Heart right ventricle (tissue), 16 donors: ENCODE measurements around the gene SLX4IP. TPM values are rescaled to one million over a fixed set of nuclear protein-coding genes. Genes with fewer than 3 reads are reported as not detected.

Experiments
- ATAC-seq, 8 donors: fragments of 200-7000 bp; cut with Tn5 transposase; one replicate each; pipeline ENCODE4 v1.9.1; 2020; ENCODE audit warnings: mild to moderate bottlenecking in 8 of 8, moderate library complexity in 8 of 8, moderate number of reproducible peaks in 1 of 8
- DNase-seq, 2 donors: peaks; one replicate each; pipeline ENCODE4 v3.0.0-alpha.2; 2020
- H3K27ac ChIP-seq, 10 donors: fragments of 200-600 bp; sonication (generic) in 2 of 10; one replicate each; pipeline versions ENCODE4 v1.5.0 to v1.8.0; 2020 to 2022; ENCODE audit warnings: mild to moderate bottlenecking in 3 of 10
- H3K27me3 ChIP-seq, 7 donors: fragments of 200-600 bp; one replicate each; pipeline ENCODE4 v1.8.0; 2021 to 2022; ENCODE audit warnings: mild to moderate bottlenecking in 2 of 7
- H3K36me3 ChIP-seq, 9 donors: fragments of 200-600 bp; sonication (generic) in 1 of 9; one replicate each; pipeline versions ENCODE4 v1.5.0 to v1.8.0; 2020 to 2022; ENCODE audit warnings: mild to moderate bottlenecking in 2 of 9
- H3K4me1 ChIP-seq, 9 donors: fragments of 200-600 bp; sonication (generic) in 1 of 9; one replicate each; pipeline versions ENCODE4 v1.5.0 to v1.8.0; 2020 to 2022; ENCODE audit warnings: mild to moderate bottlenecking in 4 of 9
- H3K4me3 ChIP-seq, 10 donors: fragments of 200-600 bp; sonication (generic) in 2 of 10; one replicate each; pipeline versions ENCODE4 v1.5.0 to v1.8.0; 2020 to 2022; ENCODE audit warnings: mild to moderate bottlenecking in 7 of 10, moderate library complexity in 2 of 10
- H3K9me3 ChIP-seq, 11 donors: fragments of 200-600 bp in 10 of 11; sonication (generic) in 2 of 11; one replicate each; pipeline versions ENCODE4 v1.5.0 to v1.8.0; 2013 to 2022; ENCODE audit warnings: mild to moderate bottlenecking in 2 of 11, control low read depth in 1 of 11, moderate library complexity in 1 of 11
- WGBS, 2 donors: extraction: QIAGEN DNeasy Blood & Tissue Kit; methylation state at CpG; one replicate each; pipeline ENCODE4 v1.1.7; 2013; ENCODE audit warnings: inconsistent platforms in 1 of 2; 5-methylcytosine and 5-hydroxymethylcytosine counted together
- intact Hi-C, 10 donors: fragments of 100-400 bp; cut with DNase I; formaldehyde crosslinking; loops; one replicate each; pipeline versions ENCODE4 v1.11.1 to v1.14.2; 2022
- polyA plus RNA-seq, 2 donors: library from polyadenylated mRNA; stranded (reverse); fragments of 200-250 nt; gene quantifications; one replicate each; pipeline ENCODE4 v1.2.3, GENCODE V29; 2013
- total RNA-seq, 10 donors: library from RNA; stranded (reverse); fragmentation: NEBNext Ultra II Directional in 3 of 10; extraction: Animal tissue kit (Norgen Biotek cat#: 25700) in 3 of 10; gene quantifications; one replicate each; pipeline versions ENCODE4 v1.2.1 to v1.2.4, GENCODE V29; 2021 to 2023
- TF ChIP-seq, protein P1 (sequence below), 9 donors: fragments of 200-600 bp; sonication (generic) in 2 of 9; IDR thresholded peaks; one replicate each; pipeline versions ENCODE4 v1.5.0 to v1.8.0; 2021 to 2022; ENCODE audit warnings: antibody characterized with exemption in 9 of 9, mild to moderate bottlenecking in 5 of 9, moderate library complexity in 1 of 9
- donor health status: Arrhythmogenic right ventricular cardiomyopathy.
- donor health status: ischemic (EF 13 %, LVEDD 7.1; RV severe dilation, severe dysfunction).
- donor health status: healthy with polysubstance abuse.
- donor health status: DM: no; HTN: yes; CAD: no.
- donor health status: DM: no; HTN: no; CAD: no.
- donor health status: ischemic (EF 25% LVEDD 6.9; RV normal size, moderate dysfunction).
- donor health status: ischemic (EF 25% LVEDD 5.7; RV mildly dilated, moderate dysfunction).
- donor health status: healthy.
- donor health status: DM: yes; HTN: yes; CAD: no.
- donor health status: Ischemic cardiomyopathy.
- donor health status: ischemic (EF 35%, LVEDD 5.7; RV mildly dilated, moderate dysfunction).
- donor health status: nonischemic (EF 11% LVEDD 7.7; RV severe dilation, severe dysfunction).
- donor health status: DM: yes; HTN: yes; CAD: no.
- donor health status: PGD.
- donor health status: ischemic (EF 29% LVEDD 5.4; RV normal size, mild dysfunction).
- donor health status: nonischemic (EF 23%, LVEDD 6.1; RV moderate dilation, normal function).

The SLX4IP gene
- total and polyA plus RNA-seq, 12 donors: 0.71 to 3.1 (median 2.6) TPM

DNA sequence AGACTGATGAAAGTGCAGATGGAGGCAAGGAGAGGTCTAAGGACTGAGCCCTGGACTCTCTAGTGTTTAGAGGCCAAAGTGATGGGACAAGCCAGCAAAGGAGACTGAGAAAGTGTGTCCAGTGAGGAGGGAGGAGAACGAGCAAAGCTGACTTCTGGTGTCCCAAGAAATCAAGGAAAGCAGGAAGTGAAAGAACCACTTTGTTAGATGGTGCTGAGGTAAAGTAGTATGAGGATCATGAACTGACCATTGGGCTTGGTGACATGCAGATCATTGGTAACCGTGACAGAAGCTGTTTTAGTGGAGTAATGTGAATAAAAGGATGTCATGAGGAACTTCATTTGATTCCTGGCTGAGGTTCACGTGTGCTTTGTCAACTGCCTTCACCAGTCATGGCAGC, 108.4 kb downstream of the SLX4IP start:
- H3K4me3 ChIP-seq: no peak overlapping the region
- H3K27ac ChIP-seq: no peak overlapping the region
- TF ChIP-seq, protein P1, sequence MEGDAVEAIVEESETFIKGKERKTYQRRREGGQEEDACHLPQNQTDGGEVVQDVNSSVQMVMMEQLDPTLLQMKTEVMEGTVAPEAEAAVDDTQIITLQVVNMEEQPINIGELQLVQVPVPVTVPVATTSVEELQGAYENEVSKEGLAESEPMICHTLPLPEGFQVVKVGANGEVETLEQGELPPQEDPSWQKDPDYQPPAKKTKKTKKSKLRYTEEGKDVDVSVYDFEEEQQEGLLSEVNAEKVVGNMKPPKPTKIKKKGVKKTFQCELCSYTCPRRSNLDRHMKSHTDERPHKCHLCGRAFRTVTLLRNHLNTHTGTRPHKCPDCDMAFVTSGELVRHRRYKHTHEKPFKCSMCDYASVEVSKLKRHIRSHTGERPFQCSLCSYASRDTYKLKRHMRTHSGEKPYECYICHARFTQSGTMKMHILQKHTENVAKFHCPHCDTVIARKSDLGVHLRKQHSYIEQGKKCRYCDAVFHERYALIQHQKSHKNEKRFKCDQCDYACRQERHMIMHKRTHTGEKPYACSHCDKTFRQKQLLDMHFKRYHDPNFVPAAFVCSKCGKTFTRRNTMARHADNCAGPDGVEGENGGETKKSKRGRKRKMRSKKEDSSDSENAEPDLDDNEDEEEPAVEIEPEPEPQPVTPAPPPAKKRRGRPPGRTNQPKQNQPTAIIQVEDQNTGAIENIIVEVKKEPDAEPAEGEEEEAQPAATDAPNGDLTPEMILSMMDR (IDR thresholded peaks at IDR 0.05): no peak
- WGBS, 2 donors: 88 to 90% methylated on average over 3 of the region's 3 CpGs
- H3K9me3 ChIP-seq: no peaks in the 10 kb centered on the region
- H3K4me1 ChIP-seq: peaks cover 0 to 21% (median 9%) of the 10 kb centered on the region in 9 donors
- H3K27me3 ChIP-seq: no peaks in the 10 kb centered on the region
- ATAC-seq: no peak
- intact Hi-C loops: no loop called here
- no peaks in the 10 kb centered on the region for H3K36me3 ChIP-seq
- no peak for DNase-seq

DNA sequence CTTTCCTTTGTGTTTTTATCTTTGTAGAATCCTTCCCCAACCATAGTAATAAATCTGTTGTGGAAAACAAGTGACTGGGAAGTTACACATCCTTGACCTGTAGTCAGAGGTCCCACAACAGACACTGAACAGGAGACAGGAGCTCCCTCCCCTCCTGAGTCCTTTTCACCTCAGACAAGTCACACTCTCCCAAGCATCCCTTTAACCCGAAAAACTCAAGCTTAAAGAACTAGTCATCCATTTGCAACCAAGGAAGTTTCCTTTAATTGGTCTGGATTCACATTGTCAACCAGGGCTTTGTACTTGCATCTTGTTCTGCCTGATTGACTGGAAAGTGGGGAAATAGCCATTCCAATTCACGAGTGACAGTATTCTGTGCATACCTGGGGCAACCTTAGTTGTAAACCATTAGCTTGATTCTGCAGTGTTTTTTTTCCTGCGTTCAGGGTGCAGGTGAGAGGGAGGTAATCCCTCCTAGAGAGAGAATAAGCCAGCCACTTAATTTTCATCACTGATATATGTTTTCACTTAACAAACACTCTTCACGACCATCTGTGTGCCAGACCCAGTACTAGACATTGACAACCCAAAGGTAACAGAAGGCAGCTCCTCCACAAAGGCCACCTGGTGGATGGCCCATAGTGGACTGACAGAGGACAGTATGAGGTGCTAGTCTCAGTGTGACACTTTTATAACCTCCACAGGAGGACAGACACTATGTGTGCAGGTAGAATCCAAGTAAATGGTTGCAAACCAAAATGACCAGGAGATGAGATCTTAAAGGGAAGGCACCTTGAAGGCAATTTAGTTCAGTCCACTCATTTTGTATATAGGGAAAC, 112.4 kb downstream of the SLX4IP start:
- intact Hi-C loops: no loop called here
- 88 to 92% methylated on average over 4 of the region's 4 CpGs for WGBS, 2 donors
- Histone ChIP-seq H3K4me3 (no peak overlapping the region), H3K36me3 (no peaks in the 10 kb centered on the region), H3K27ac (no peak overlapping the region), H3K4me1 (peaks cover 0 to 20% (median 5%) of the 10 kb centered on the region in 9 donors), H3K27me3 (no peaks in the 10 kb centered on the region), H3K9me3 (no peaks in the 10 kb centered on the region)
- ATAC-seq (no peak), DNase-seq (no peak)
- TF ChIP-seq, protein P1 (IDR thresholded peaks at IDR 0.05): no peak

DNA sequence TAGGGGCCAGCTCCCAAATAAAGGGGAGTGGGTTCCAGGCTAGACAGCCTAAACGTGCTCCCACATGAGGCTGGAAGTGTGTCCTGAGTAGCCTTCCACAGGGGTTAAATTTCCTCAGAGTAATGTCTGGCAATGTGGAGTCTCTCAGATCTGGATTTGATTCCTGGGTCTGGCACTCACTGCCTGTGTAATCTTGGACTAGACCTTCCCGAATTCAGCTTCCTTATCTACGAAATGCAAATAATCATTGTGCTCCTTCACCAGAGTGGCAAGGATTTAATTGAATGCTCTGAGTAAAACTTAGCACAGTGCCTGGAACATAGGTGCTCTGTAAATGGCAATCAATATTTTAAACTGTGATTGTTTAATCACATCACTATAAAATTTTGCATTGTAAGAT, 114.4 kb downstream of the SLX4IP start:
- Histone ChIP-seq H3K36me3 (no peaks in the 10 kb centered on the region), H3K27ac (no peak overlapping the region), H3K9me3 (no peaks in the 10 kb centered on the region), H3K4me3 (no peak overlapping the region), H3K4me1 (peaks cover 0 to 32% (median 14%) of the 10 kb centered on the region in 9 donors), H3K27me3 (no peaks in the 10 kb centered on the region)
- TF ChIP-seq, protein P1 (IDR thresholded peaks at IDR 0.05): no peak
- DNase-seq (no peak), ATAC-seq (no peak)
- intact Hi-C loops: no loop called here
- 46 to 58% methylated on average over 3 of the region's 3 CpGs for WGBS, 2 donors

DNA sequence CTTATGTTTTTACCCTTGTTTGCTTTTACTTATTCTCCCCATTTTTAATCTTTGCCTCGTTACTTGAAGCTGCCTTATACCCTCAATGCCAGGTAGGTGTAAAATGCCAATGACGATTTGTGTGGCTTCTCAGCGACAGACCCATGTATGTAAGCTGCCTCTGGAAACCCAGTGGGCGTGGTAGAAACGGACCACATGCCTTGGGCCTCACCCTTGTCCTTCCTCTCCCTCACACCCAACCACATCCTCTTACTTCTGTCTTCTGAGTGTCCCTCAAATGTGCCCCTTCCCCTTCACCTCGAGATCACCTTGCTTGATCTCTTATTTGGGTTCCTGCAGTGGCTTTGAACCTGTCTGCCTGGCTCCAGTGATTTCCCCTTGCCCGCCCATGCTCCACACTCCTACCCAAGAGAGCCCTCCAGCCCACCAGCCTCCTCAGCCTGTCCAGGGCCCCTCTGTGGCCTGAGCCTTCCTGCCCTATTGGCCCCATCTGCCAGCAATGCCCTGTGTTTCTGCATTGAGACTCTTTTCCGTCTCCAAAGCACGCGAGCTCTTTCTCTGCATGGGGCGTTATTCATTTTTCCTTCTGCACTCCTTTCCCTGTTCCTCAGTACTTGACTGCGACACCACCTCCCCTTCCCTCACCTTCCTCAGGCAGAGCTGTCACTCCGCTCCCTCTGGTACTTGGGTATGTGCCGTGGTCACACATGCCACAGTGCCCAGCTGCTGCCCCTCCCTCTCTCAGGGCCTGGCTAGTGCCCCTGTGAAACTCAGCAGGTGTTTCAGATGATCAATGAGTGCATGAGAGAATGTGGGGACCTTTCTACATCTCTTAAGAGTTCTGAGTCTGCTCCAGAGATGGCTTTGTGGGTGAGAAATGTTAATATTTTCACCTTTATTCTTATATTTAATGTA, 115.4 kb downstream of the SLX4IP start:
- WGBS, 2 donors: 90 to 93% methylated on average over 14 of the region's 14 CpGs
- DNase-seq (no peak), ATAC-seq (no peak)
- H3K9me3 ChIP-seq: no peaks in the 10 kb centered on the region
- intact Hi-C loops: loop anchor here (5.0 to 10.0 kb wide), 11 partner anchors 83 to 997 kb away; partner anchors contain the start of gene JAG1 (in 4 of the 10)
- H3K36me3 ChIP-seq: no peaks in the 10 kb centered on the region
- peaks cover 0 to 32% (median 14%) of the 10 kb centered on the region in 9 donors for H3K4me1 ChIP-seq
- no peak overlapping the region for H3K4me3 ChIP-seq
- no peaks in the 10 kb centered on the region for H3K27me3 ChIP-seq
- TF ChIP-seq, protein P1 (IDR thresholded peaks at IDR 0.05): no peak
- no peak overlapping the region for H3K27ac ChIP-seq
